MCF 10A (cell line): ENCODE measurements around the gene CPE. TPM values are rescaled to one million over a fixed set of nuclear protein-coding genes. Genes with fewer than 3 reads are reported as not detected.

Experiments used
- BruUV-seq: library from RNA; stranded (reverse); fragments of 400-500 nt; replicated peaks from 2 replicates; lab custom pipeline; 2021; lab: Mats Ljungman, UMichigan
- CTCF ChIA-PET: fragments of 300-600 bp; sonication (Branson Sonifier 250); formaldehyde crosslinking; extraction: SDS; loops from one replicate; lab custom pipeline; 2021; ENCODE audit warnings: antibody characterized with exemption, inconsistent platforms; lab: Yijun Ruan, JAX
- POLR2A ChIA-PET: fragments of 300-600, 350-650 bp; sonication (Branson Sonifier 250); formaldehyde crosslinking; extraction: SDS; loops from one replicate; lab custom pipeline; 2020; ENCODE audit warnings: antibody characterized with exemption, inconsistent platforms; lab: Yijun Ruan, JAX
- DNase-seq: peaks from one replicate; pipeline ENCODE4 v3.0.0-alpha.2; 2018; ENCODE audit not compliant: unreplicated experiment
- H3K27ac Mint-ChIP-seq: one replicate; pipeline ENCODE4 v1.8.0; 2022; ENCODE audit warnings: mild to moderate bottlenecking, low read depth, mixed read lengths; ENCODE audit not compliant: unreplicated experiment
- H3K27me3 Mint-ChIP-seq: one replicate; pipeline ENCODE4 v1.8.0; 2022; ENCODE audit warnings: mixed read lengths; ENCODE audit not compliant: insufficient read depth, unreplicated experiment
- H3K36me3 Mint-ChIP-seq: one replicate; pipeline ENCODE4 v1.8.0; 2022; ENCODE audit warnings: mild to moderate bottlenecking, moderate library complexity, mixed read lengths; ENCODE audit not compliant: insufficient read depth, unreplicated experiment
- H3K4me1 Mint-ChIP-seq: one replicate; pipeline ENCODE4 v1.8.0; 2022; ENCODE audit warnings: mixed read lengths; ENCODE audit not compliant: insufficient read depth, unreplicated experiment
- H3K4me3 Mint-ChIP-seq: one replicate; pipeline ENCODE4 v1.8.0; 2022; ENCODE audit warnings: mild to moderate bottlenecking, moderate library complexity, mixed read lengths; ENCODE audit not compliant: unreplicated experiment
- H3K9me3 Mint-ChIP-seq: one replicate; pipeline ENCODE4 v1.8.0; 2022; ENCODE audit warnings: mixed read lengths; ENCODE audit not compliant: unreplicated experiment
- CTCF ChIP-seq: fragments of 200-600 bp; IDR thresholded peaks from one replicate; pipeline ENCODE4 v1.8.0; 2022; ENCODE audit warnings: antibody characterized with exemption, mild to moderate bottlenecking; ENCODE audit not compliant: unreplicated experiment
- intact Hi-C: fragments of 100-400 bp; cut with micrococcal nuclease; formaldehyde crosslinking; loops from 2 replicates; pipeline ENCODE4 v1.14.1; 2022
- total RNA-seq: library from RNA; stranded (reverse); gene quantifications from 2 replicates; pipeline ENCODE4 v1.2.3, GENCODE V29; 2022

CPE gene
- total RNA-seq, 1 experiment from 2014 or later, result 8.3 TPM

- ChIA-PET CTCF (interaction anchor here (1.2 kb wide), 1 partner anchor 296 kb away, joined by 5 read pairs; no protein-coding TSS in a partner anchor), POLR2A (no interaction called here)
- H3K9me3 Mint-ChIP-seq, result peaks cover 8% of the 10 kb centered on the region
- no peak for TF ChIP-seq CTCF
- no peak for DNase-seq
- H3K27ac Mint-ChIP-seq, result no peak overlapping the region
- H3K4me1 Mint-ChIP-seq, result no peaks in the 10 kb centered on the region
- no TSS peak for BruUV-seq
- H3K27me3 Mint-ChIP-seq, result no peaks in the 10 kb centered on the region
- H3K36me3 Mint-ChIP-seq, result no peaks in the 10 kb centered on the region
- no peak overlapping the region for H3K4me3 Mint-ChIP-seq
- intact Hi-C loops, result no loop called here
These were observed 48.0 kb downstream of the CPE start for GRCh38 chr4:165426823-165427222.

GRCh38 chr4:165428957-165429356, 50.1 kb downstream of the CPE start:
- TF ChIP-seq CTCF, result no peak
- BruUV-seq, result no TSS peak
- Mint-ChIP-seq H3K9me3 (peaks cover 8% of the 10 kb centered on the region), H3K4me3 (no peak overlapping the region), H3K27ac (no peak overlapping the region), H3K36me3 (no peaks in the 10 kb centered on the region), H3K27me3 (no peaks in the 10 kb centered on the region), H3K4me1 (no peaks in the 10 kb centered on the region)
- CTCF ChIA-PET, result interaction anchor here (0.6 to 0.9 kb wide), 2 partner anchors 16 to 71 kb away, joined by 3 read pairs; no protein-coding TSS in a partner anchor
- DNase-seq, result no peak
- intact Hi-C loops, result no loop called here
- POLR2A ChIA-PET, result no interaction called here

- no peak overlapping the region for H3K27ac Mint-ChIP-seq
- no peak overlapping the region for H3K4me3 Mint-ChIP-seq
- H3K36me3 Mint-ChIP-seq, result no peaks in the 10 kb centered on the region
- no peaks in the 10 kb centered on the region for H3K9me3 Mint-ChIP-seq
- no peak for TF ChIP-seq CTCF
- no TSS peak for BruUV-seq
- intact Hi-C loops, result no loop called here
- H3K27me3 Mint-ChIP-seq, result no peaks in the 10 kb centered on the region
- ChIA-PET CTCF (interaction anchor here (0.8 to 1.7 kb wide), 3 partner anchors 78 to 337 kb away, joined by 3 to 4 read pairs (median 3); no protein-coding TSS in a partner anchor), POLR2A (no interaction called here)
- no peak for DNase-seq
- H3K4me1 Mint-ChIP-seq, result no peaks in the 10 kb centered on the region
These were observed 54.7 kb downstream of the CPE start for GRCh38 chr4:165433529-165433928.

GRCh38 chr4:165437691-165438090, 58.9 kb downstream of the CPE start:
- ChIA-PET CTCF (interaction anchor here (0.5 to 1.3 kb wide), 3 partner anchors 82 to 307 kb away, joined by 3 to 5 read pairs (median 3); no protein-coding TSS in a partner anchor), POLR2A (interaction anchor here (1.7 kb wide), 1 partner anchor 13 kb away, joined by 3 read pairs; no protein-coding TSS in a partner anchor)
- intact Hi-C loops, result loop anchor here (5.0 kb wide), 1 partner anchor 45 kb away; no protein-coding TSS in a partner anchor
- Mint-ChIP-seq H3K4me3 (no peak overlapping the region), H3K9me3 (no peaks in the 10 kb centered on the region), H3K27ac (no peak overlapping the region), H3K27me3 (no peaks in the 10 kb centered on the region), H3K4me1 (peaks cover 14% of the 10 kb centered on the region), H3K36me3 (no peaks in the 10 kb centered on the region)
- no peak for TF ChIP-seq CTCF
- no TSS peak for BruUV-seq
- no peak for DNase-seq
